GM13977 (cell line): ENCODE measurements around the gene SUGT1.
"Not testable (repeated sequence)": the region's sequence is repeated elsewhere in the genome, so short reads cannot be mapped to it uniquely, and the experiment has no call there.

ENCODE experiments used
- DNase-seq: peaks from one replicate; pipeline ENCODE4 v3.0.0; 2012; ENCODE audit warnings: low spot score
- in situ Hi-C: fragments of 300-500 bp; cut with MboI; formaldehyde crosslinking; loops from one replicate; pipeline ENCODE4 v1.12.0; 2022; ENCODE audit warnings: low sequenced_read_pairs, low pct_unique_long_range_greater_than_20kb, mixed read lengths, inconsistent platforms; ENCODE audit not compliant: unreplicated experiment
- TF ChIP-seq, protein P1 (sequence below): IDR thresholded peaks from 2 replicates; pipeline ENCODE4 v1.5.1; 2012; ENCODE audit warnings: mild to moderate bottlenecking, control low read depth; ENCODE audit not compliant: insufficient read depth; ENCODE audit errors: extremely low read depth, missing control alignments

Gene SUGT1

DNA sequence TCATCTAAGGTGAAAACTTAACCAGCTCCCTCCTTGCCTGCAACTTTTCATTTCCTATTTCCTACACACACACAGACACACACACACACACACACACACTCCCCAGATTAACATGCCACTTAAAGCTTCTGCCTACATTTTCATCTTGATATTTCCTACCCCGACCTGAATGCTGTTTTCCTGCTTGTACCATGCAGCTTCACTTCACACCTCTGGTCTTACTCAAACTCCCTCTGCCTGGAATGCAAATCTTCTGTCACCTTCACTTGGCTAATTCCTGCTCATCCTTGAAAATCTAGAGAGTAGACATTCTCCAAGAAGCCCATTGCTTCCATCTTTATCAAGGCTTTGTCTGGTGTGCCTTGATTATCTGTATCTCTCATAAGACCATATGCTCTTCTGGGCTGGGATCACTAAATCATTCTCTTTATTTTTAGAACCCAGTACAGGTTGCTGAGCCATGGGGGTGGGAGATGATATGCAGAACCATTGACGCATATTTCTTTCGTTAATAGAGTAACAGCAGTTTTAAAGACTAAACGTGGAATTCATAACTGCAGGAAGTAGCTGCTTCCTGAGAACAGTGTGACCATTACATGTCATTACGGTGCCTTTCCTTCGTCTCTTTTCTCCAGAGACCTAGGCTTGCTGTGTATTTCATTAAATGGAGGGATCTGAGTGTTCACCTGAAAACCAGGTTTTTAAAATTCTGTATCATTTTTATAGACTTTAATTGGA lies 49.3 kb downstream of the SUGT1 start:
- TF ChIP-seq, protein P1, sequence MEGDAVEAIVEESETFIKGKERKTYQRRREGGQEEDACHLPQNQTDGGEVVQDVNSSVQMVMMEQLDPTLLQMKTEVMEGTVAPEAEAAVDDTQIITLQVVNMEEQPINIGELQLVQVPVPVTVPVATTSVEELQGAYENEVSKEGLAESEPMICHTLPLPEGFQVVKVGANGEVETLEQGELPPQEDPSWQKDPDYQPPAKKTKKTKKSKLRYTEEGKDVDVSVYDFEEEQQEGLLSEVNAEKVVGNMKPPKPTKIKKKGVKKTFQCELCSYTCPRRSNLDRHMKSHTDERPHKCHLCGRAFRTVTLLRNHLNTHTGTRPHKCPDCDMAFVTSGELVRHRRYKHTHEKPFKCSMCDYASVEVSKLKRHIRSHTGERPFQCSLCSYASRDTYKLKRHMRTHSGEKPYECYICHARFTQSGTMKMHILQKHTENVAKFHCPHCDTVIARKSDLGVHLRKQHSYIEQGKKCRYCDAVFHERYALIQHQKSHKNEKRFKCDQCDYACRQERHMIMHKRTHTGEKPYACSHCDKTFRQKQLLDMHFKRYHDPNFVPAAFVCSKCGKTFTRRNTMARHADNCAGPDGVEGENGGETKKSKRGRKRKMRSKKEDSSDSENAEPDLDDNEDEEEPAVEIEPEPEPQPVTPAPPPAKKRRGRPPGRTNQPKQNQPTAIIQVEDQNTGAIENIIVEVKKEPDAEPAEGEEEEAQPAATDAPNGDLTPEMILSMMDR = no peak
- in situ Hi-C loops = no loop called here
- DNase-seq = no peak

DNA sequence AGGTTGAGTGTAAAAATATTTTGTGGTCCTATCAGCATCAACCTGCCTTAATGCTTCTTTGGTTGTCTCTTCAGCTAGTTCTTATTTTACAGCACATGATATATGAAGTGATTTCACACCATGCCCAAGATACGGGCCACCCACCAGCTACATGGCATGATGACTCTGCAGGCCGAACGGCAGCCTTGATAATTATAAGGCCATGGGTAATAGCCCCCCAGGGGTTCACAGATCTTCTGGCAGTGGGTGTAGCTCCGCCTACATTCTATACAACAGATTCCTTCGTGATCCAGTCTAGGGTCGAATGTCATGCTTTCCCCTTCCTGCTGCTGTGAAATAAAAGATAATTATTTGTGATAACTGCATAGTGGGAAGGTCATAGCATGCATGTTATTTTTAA lies 50.8 kb downstream of the SUGT1 start:
- no peak for DNase-seq
- TF ChIP-seq, protein P1 = no peak
- in situ Hi-C loops = no loop called here

DNA sequence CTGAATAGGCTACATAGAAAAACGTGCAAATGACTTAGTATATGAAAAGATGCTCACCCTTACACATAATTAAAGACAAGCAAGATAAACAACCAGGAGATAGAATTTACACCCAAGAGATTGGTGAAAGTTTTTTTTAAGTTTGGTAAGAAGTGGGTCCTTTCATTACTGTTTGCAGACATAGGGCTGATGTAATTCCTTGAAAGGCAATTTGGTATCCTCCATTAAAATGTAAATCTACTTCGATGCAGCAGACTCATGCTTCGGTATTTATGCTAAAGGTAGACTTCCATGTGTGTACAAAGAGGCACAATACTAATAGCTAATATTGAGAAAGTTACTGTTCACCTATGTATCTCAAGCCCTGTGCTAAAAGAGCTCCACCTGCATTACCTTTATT lies 53.4 kb downstream of the SUGT1 start:
- in situ Hi-C loops = no loop called here
- no peak for DNase-seq
- TF ChIP-seq, protein P1 = no peak

GRCh38 chr13:52707375-52707774 lies 54.7 kb downstream of the SUGT1 start:
- TF ChIP-seq, protein P1 = peak; percentile 4
- DNase-seq = no peak
- in situ Hi-C loops = no loop called here

DNA sequence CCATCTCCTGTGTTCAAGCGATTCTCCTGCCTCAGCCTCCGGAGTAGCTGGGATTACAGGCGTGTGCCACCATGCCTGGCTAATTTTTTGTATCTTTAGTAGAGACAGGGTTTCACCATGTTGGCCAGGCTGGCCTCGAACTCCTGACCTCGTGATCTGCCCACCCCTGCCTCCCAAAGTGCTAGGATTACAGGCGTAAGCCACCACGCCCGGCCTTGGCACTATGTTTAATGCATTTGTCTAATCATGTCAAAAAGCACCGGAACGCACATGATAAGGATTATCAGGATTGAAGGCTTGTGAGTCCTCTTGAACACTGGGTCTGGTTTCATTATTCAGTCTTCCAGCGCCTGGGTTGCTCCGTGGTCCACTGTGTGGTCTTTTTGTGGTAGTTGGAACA lies 55.6 kb downstream of the SUGT1 start:
- DNase-seq, in situ Hi-C loops: not testable (repeated sequence)

- no peak for DNase-seq
- in situ Hi-C loops = no loop called here
- TF ChIP-seq, protein P1 = no peak
Observed at GRCh38 chr13:52711286-52711685, 58.6 kb downstream of the SUGT1 start.

GRCh38 chr13:52712385-52712784 lies 59.7 kb downstream of the SUGT1 start:
- in situ Hi-C loops = no loop called here
- DNase-seq = no peak
- TF ChIP-seq, protein P1 = no peak
